ENCODE measurements around the gene HTD2. TPM values are rescaled to one million over a fixed set of nuclear protein-coding genes. Genes with fewer than 3 reads are reported as not detected.

The HTD2 gene
- total RNA-seq, result 10 to 100 TPM; 12.1 to 14.7 TPM

DNA sequence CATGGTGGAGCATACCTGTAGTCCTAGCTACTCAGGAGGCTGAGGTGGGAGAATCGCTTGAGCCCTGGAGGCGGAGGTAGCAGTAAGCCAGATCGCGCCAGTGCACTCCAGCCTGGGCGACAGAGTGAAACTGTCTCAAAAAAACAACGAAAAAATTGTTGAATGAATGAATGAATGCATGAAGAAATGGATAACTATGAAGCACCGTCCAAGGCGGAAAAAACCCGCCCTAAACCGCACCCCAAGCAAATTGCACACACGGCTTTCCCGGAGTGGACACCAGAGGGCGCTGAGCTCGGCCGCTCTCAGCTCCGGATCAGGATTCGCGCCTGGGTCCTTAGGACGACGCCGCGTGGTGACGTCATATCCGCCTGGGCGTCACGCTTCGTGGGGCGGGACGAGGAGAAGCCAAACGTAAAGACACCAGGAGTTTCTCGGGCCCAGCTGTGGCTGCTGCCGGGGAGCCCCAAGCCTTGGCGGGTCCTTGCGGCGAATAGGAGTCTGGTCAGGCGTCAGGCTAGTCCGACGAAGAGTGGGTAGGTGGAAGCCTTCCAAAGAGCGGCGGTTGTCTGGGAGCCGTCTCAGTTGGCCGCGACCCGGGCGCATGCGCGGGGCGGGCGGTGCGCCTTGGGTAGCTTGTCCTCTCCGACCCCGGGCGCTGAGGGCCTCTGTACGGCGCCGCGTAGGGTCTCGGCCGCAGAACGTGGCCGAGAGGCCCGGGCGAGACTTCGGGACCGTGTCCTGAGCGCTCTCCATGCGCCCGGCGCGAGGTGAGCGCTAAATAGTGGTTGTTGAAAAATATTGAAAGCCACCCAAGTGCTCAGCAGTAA is at the start of gene HTD2, which contains the start of gene RPP14:
Gene HTD2 (plus strand): TSS at position 639 of the 830 bp plus-strand sequence. CDS start 11,094 bp downstream, outside the sequence.
Gene RPP14 (plus strand): TSS at position 364 of the 830 bp plus-strand sequence. CDS start 4,085 bp downstream, outside the sequence.
- DNase-seq (ENCODE audit: low spot score), result peak; percentile 98
- peaks cover 14% of the 10 kb centered on the region for H3K36me3 ChIP-seq
- peak within 1 kb of the TSS; percentile 64 to 66 for H3K4me3 ChIP-seq
- TF ChIP-seq, protein P1, sequence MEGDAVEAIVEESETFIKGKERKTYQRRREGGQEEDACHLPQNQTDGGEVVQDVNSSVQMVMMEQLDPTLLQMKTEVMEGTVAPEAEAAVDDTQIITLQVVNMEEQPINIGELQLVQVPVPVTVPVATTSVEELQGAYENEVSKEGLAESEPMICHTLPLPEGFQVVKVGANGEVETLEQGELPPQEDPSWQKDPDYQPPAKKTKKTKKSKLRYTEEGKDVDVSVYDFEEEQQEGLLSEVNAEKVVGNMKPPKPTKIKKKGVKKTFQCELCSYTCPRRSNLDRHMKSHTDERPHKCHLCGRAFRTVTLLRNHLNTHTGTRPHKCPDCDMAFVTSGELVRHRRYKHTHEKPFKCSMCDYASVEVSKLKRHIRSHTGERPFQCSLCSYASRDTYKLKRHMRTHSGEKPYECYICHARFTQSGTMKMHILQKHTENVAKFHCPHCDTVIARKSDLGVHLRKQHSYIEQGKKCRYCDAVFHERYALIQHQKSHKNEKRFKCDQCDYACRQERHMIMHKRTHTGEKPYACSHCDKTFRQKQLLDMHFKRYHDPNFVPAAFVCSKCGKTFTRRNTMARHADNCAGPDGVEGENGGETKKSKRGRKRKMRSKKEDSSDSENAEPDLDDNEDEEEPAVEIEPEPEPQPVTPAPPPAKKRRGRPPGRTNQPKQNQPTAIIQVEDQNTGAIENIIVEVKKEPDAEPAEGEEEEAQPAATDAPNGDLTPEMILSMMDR (IDR thresholded peaks at IDR 0.05), result peak; percentile 96 to 97
- no peaks in the 10 kb centered on the region for H3K27me3 ChIP-seq
- peak within 1 kb of the TSS; percentile 94 to 96 for H3K27ac ChIP-seq
- H3K4me1 ChIP-seq, result peaks cover 0 to 23% of the 10 kb centered on the region in 2 donors
- H3K9me3 ChIP-seq, result no peaks in the 10 kb centered on the region

DNA sequence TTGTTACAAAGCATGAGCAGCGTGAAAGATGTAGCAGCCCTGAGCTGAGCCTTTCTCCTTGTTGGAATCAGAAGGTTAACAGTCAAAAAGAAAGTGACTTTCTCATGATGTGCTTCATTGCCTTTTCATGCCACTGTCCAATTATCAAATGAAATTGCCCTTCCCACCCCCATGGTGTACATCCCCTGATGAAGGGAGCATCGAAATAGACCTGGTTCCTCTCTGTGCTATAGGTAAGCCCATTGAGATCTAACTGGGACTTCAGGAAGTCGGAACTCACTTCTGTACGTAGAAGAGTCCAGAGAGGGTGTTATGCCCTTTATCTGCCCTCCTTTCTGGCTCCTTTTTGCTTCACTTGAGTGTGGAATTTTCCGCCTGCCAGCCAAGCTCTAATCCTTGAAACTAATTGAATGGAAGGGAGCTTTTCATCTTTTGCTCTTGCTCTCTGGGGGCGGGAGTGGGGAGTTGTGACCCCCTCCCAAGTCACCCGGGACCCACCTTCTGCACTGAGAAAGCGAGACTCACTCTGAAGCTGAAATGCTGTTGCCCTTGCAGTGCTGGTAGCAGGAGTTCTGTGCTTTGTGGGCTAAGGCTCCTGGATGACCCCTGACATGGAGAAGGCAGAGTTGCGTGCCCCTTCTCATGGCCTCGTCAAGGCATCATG is 47.8 kb upstream of the HTD2 start:
- Histone ChIP-seq H3K36me3 (peaks cover 5% of the 10 kb centered on the region), H3K27ac (no peak overlapping the region), H3K4me3 (no peak overlapping the region), H3K27me3 (no peaks in the 10 kb centered on the region), H3K9me3 (no peaks in the 10 kb centered on the region), H3K4me1 (no peaks in the 10 kb centered on the region)
- DNase-seq (ENCODE audit: low spot score), result no peak
- TF ChIP-seq, protein P1 (IDR thresholded peaks at IDR 0.05), result no peak

DNA sequence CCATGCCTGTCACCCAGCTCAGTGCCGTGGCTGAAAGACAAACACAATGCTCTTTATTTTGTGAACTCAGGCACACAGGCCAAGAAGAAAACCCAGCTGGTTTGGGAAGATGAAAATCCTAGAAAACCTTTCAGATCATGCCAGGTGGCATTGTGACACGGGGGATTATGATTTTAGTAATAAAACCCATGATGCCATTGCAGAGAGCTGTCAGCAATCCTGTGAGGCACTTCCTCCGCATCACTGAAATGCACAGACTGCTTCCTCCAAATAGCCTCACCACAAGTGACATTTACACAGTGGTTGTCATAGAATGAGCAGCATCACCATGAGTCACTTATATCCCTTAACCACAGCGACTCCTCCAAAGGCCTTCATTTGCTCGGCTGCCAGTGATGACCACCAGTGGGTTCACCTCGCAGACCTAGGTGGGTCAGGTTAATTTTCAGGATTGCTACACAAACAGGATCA is 46.0 kb upstream of the HTD2 start:
- TF ChIP-seq, protein P1 (IDR thresholded peaks at IDR 0.05), result no peak
- no peak for DNase-seq (ENCODE audit: low spot score)
- H3K27me3 ChIP-seq, result no peaks in the 10 kb centered on the region
- H3K27ac ChIP-seq, result no peak overlapping the region
- no peaks in the 10 kb centered on the region for H3K4me1 ChIP-seq
- no peaks in the 10 kb centered on the region for H3K9me3 ChIP-seq
- peaks cover 5% of the 10 kb centered on the region for H3K36me3 ChIP-seq
- H3K4me3 ChIP-seq, result no peak overlapping the region

DNA sequence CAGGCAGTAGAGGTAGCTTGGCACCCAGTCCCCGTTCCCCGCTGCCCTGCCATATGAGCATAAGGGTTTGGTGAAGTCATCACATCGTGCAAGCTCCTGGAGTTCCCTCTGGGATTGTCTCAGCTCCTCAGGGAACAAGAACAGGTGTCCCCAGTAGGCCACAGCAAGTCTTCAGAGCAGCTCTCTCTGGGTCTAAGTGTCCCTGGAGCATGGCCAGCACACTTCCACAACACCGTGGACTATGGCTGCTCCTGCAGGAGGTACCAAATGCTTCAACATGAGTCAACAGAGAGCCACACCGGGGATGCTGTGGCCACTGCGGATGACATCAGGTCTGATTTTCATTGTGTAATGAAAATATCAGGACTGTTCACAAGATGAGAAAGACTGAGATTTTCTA is 45.6 kb upstream of the HTD2 start:
- Histone ChIP-seq H3K36me3 (peaks cover 5% of the 10 kb centered on the region), H3K4me1 (no peaks in the 10 kb centered on the region), H3K27me3 (no peaks in the 10 kb centered on the region), H3K4me3 (no peak overlapping the region), H3K9me3 (no peaks in the 10 kb centered on the region), H3K27ac (no peak overlapping the region)
- TF ChIP-seq, protein P1 (IDR thresholded peaks at IDR 0.05), result no peak
- DNase-seq (ENCODE audit: low spot score), result no peak

DNA sequence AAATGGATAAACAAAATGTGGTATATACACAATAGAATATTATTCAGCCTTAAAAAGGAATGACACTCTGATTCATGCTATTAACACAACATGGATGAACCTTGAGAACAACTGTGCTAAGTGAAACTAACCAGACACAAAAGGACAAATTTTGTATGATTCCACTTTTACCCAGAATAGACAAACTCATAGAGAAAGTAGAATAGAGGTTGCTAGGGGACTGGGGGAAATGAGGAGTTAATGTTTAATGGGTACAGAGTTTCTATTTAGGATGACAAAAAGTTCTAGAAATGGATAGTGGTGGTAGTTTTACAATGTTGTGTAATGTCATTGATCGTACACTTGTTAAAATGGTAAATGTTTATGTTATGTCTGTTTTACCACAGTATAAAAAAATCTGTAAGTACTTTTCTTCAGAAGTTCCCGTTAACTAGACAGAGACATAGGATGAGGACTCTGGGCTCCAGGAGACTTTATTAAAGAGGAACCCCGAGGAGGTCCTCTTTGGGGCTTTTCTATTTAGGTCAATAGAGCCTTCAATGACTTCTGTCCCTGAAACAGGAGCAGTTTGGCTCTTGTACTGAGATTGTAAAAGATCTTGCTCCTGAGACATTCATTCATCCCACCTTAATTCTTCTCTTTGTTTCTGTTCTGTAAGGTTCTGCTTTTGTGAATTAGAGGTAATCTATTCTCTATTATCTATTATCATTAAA is 44.2 kb upstream of the HTD2 start:
- no peak for DNase-seq (ENCODE audit: low spot score)
- H3K27me3 ChIP-seq, result no peaks in the 10 kb centered on the region
- H3K4me1 ChIP-seq, result no peaks in the 10 kb centered on the region
- TF ChIP-seq, protein P1 (IDR thresholded peaks at IDR 0.05), result no peak
- no peak overlapping the region for H3K27ac ChIP-seq
- no peak overlapping the region for H3K4me3 ChIP-seq
- H3K36me3 ChIP-seq, result peaks cover 6% of the 10 kb centered on the region
- no peaks in the 10 kb centered on the region for H3K9me3 ChIP-seq
